AML-193 (cell line): ENCODE data around the gene ALDH16A1.
"Not testable (repeated sequence)": the region's sequence is repeated elsewhere in the genome, so short reads cannot be mapped to it uniquely, and the experiment has no call there.

ENCODE experiments used
- DNase-seq, 2 experiments: peaks; one replicate each; lab custom pipeline; 2025; lab: John Stamatoyannopoulos, UW

Gene ALDH16A1

GRCh38 chr19:49441210-49441959 is 11.6 kb upstream of the ALDH16A1 start, which contains the start of gene SLC17A7:
Gene SLC17A7, minus strand, starts transcription at chr19:49441527. Its CDS starts 148 bp downstream, at chr19:49441379.
- no peak for DNase-seq

GRCh38 chr19:49441960-49442350 is 11.1 kb upstream of the ALDH16A1 start:
- DNase-seq = no peak

GRCh38 chr19:49442354-49442753 is 10.7 kb upstream of the ALDH16A1 start:
- no peak for DNase-seq

- peak; percentile 45 to 50 for DNase-seq
Observed at GRCh38 chr19:49442771-49443365, 10.2 kb upstream of the ALDH16A1 start.

GRCh38 chr19:49443366-49444099 is 9.5 kb upstream of the ALDH16A1 start:
- peak; percentile 84 to 85 for DNase-seq

GRCh38 chr19:49444100-49444700 is 8.8 kb upstream of the ALDH16A1 start:
- not testable (repeated sequence) for DNase-seq

GRCh38 chr19:49445997-49446396 is 7.0 kb upstream of the ALDH16A1 start:
- DNase-seq = no peak

GRCh38 chr19:49447485-49448431 is 5.3 kb upstream of the ALDH16A1 start:
- DNase-seq = no peak

GRCh38 chr19:49448432-49448786 is 4.6 kb upstream of the ALDH16A1 start:
- DNase-seq = no peak

- no peak for DNase-seq
Observed at GRCh38 chr19:49450405-49450804, 2.6 kb upstream of the ALDH16A1 start.

- DNase-seq = peak; percentile 97
Observed at GRCh38 chr19:49451430-49452181, 1.4 kb upstream of the ALDH16A1 start, which contains the start of gene PIH1D1. Gene PIH1D1, minus strand, starts transcription at chr19:49451814. Its CDS starts 240 bp downstream, at chr19:49451574.

- DNase-seq = no peak
Observed at GRCh38 chr19:49453757-49454240, 774 bp downstream of the ALDH16A1 start.

- no peak for DNase-seq
Observed at GRCh38 chr19:49455773-49456172, 2.7 kb downstream of the ALDH16A1 start.

- no peak for DNase-seq
Observed at GRCh38 chr19:49456326-49456725, 3.3 kb downstream of the ALDH16A1 start.

GRCh38 chr19:49458567-49458903 is 5.5 kb downstream of the ALDH16A1 start:
- DNase-seq = no peak

GRCh38 chr19:49459388-49459787 is 6.4 kb downstream of the ALDH16A1 start:
- DNase-seq = no peak

GRCh38 chr19:49461130-49461529 is 8.1 kb downstream of the ALDH16A1 start:
- not testable (repeated sequence) for DNase-seq

- DNase-seq = no peak
Observed at GRCh38 chr19:49461656-49462055, 8.6 kb downstream of the ALDH16A1 start.

- no peak for DNase-seq
Observed at GRCh38 chr19:49462492-49462891, 9.5 kb downstream of the ALDH16A1 start.

GRCh38 chr19:49463960-49464740 is 11.1 kb downstream of the ALDH16A1 start:
- DNase-seq = no peak
